ENCODE data around the gene ZNF76.

- no peak for TF ChIP-seq POLR2A (IDR thresholded peaks at IDR 0.05)
- TF ChIP-seq, protein P1, sequence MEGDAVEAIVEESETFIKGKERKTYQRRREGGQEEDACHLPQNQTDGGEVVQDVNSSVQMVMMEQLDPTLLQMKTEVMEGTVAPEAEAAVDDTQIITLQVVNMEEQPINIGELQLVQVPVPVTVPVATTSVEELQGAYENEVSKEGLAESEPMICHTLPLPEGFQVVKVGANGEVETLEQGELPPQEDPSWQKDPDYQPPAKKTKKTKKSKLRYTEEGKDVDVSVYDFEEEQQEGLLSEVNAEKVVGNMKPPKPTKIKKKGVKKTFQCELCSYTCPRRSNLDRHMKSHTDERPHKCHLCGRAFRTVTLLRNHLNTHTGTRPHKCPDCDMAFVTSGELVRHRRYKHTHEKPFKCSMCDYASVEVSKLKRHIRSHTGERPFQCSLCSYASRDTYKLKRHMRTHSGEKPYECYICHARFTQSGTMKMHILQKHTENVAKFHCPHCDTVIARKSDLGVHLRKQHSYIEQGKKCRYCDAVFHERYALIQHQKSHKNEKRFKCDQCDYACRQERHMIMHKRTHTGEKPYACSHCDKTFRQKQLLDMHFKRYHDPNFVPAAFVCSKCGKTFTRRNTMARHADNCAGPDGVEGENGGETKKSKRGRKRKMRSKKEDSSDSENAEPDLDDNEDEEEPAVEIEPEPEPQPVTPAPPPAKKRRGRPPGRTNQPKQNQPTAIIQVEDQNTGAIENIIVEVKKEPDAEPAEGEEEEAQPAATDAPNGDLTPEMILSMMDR (IDR thresholded peaks at IDR 0.05): no peak
Measured at GRCh38 chr6:35282472-35282871, 22.9 kb downstream of the ZNF76 start.

Measured in stomach (tissue), 4 donors.